ENCODE measurements around the gene PAIP2B.

DNA sequence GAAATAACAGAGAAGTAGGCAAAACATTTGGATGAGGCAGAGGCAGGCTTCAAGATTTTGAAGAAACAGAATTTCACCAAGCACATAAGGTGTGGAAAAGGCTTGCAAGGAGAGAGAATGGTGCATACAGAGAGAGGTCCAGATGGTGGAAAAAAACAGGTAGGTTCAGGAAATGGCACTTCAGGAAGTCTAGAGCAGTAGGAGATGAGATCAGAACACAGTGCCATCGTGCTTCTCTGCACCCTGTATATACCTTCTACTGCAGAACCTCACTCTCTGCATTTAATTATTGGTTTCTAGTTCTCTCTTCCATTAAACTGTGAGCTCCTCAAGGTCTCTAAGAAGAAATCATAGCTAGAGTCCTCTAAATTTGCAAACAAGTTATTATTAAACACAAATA is 2.4 kb downstream of the PAIP2B start:
- TF ChIP-seq, protein P1, sequence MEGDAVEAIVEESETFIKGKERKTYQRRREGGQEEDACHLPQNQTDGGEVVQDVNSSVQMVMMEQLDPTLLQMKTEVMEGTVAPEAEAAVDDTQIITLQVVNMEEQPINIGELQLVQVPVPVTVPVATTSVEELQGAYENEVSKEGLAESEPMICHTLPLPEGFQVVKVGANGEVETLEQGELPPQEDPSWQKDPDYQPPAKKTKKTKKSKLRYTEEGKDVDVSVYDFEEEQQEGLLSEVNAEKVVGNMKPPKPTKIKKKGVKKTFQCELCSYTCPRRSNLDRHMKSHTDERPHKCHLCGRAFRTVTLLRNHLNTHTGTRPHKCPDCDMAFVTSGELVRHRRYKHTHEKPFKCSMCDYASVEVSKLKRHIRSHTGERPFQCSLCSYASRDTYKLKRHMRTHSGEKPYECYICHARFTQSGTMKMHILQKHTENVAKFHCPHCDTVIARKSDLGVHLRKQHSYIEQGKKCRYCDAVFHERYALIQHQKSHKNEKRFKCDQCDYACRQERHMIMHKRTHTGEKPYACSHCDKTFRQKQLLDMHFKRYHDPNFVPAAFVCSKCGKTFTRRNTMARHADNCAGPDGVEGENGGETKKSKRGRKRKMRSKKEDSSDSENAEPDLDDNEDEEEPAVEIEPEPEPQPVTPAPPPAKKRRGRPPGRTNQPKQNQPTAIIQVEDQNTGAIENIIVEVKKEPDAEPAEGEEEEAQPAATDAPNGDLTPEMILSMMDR (IDR thresholded peaks at IDR 0.05; ENCODE audit: low read depth, low read length): no peak
- TF ChIP-seq EZH2phosphoT487 (IDR thresholded peaks at IDR 0.05; ENCODE audit: low read depth): no peak
